GM12872 (cell line): ENCODE results near the gene NLRC5.

Experiments
- TF ChIP-seq, protein P1 (sequence below): IDR thresholded peaks from 3 replicates; pipeline ENCODE4 v1.5.1; 2011; ENCODE audit warnings: low read depth, mild to moderate bottlenecking, low read length, moderate library complexity; ENCODE audit not compliant: insufficient read depth

NLRC5 gene

DNA sequence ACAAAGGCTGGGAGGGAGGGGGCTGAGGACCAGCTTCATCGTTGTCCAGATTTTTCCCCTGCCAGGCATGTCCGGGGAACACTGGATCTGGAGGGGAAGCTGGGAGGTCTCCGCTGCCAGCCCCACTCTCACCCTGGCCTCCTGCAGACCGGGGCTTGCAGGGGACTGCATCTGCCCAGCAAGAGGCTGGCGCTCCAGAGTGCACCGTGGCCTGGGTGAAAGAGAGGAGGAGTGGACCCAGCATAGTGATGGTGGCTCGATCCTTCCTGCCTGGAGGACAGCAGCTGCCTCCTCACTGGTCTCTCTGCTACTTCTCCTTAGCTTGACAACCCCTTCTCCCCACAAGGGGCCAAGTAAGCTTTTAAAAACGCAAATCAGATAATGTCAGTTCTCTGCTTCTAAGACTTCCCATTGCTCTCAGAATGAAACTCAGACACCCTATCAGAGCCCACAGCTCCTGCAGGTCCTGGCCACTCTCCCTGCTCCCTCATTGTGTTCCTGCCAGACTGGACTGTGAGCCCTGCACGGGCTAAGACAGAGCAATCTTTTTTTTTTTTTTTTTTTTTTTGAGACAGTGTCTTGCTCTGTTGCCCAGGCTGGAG is 118.1 kb downstream of the NLRC5 start:
- TF ChIP-seq, protein P1, sequence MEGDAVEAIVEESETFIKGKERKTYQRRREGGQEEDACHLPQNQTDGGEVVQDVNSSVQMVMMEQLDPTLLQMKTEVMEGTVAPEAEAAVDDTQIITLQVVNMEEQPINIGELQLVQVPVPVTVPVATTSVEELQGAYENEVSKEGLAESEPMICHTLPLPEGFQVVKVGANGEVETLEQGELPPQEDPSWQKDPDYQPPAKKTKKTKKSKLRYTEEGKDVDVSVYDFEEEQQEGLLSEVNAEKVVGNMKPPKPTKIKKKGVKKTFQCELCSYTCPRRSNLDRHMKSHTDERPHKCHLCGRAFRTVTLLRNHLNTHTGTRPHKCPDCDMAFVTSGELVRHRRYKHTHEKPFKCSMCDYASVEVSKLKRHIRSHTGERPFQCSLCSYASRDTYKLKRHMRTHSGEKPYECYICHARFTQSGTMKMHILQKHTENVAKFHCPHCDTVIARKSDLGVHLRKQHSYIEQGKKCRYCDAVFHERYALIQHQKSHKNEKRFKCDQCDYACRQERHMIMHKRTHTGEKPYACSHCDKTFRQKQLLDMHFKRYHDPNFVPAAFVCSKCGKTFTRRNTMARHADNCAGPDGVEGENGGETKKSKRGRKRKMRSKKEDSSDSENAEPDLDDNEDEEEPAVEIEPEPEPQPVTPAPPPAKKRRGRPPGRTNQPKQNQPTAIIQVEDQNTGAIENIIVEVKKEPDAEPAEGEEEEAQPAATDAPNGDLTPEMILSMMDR: no peak

DNA sequence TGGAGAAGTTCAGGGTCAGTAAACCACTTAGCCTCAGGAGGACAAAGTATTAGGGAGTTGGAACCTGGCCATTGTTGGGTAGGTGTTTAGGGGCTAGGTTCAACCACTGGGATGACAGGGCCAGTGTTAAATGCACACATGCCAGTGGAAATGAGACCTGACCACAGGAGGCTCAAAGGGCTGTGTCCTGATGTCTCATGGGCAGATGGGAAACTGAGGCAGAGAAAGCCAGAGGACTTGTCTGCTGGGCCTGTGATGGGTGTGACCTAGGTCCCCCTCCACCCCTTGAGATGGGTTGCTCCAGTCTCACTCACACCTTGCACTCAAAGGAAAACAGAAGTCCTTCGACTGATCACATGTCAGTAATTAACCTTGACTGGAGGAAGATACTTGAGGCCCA is 119.1 kb downstream of the NLRC5 start:
- TF ChIP-seq, protein P1: no peak

DNA sequence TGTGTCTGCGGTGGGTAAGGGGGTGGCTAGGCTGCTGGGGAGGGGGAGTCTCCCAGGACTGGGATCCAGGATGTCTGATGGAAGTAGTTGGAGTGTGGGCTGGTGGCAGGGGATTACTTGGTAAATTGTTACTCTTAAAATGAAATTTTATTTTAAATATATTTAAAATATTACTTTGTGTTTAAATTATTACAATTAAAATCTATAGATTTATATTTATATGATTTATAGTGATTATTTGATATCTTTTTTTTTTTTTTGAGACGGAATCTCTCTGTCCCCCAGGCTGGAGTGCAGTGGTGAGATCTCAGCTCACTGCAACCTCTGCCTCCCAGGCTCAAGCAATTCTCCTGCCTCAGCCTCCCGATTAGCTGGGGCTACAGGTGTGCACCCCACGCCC is 121.6 kb downstream of the NLRC5 start:
- TF ChIP-seq, protein P1: no peak

DNA sequence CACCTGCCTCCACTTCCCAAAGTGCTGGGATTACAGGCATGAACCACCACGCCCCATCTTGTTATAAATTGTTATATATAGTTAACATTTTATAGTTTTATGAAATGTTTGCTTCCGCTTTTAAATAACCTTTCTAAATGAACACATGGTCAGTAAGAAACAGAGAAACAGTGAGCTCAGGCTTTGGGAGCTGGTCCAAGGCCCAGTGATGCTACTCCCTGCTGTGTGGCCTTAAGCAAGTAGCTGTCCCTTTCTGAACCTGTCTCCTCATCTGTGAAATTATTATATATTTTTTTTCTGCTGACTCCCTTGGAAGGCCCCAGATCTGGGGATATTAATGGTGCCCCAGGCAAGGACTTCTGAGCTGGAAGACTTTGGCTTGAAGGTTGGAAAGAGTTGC is 122.1 kb downstream of the NLRC5 start:
- TF ChIP-seq, protein P1: no peak

DNA sequence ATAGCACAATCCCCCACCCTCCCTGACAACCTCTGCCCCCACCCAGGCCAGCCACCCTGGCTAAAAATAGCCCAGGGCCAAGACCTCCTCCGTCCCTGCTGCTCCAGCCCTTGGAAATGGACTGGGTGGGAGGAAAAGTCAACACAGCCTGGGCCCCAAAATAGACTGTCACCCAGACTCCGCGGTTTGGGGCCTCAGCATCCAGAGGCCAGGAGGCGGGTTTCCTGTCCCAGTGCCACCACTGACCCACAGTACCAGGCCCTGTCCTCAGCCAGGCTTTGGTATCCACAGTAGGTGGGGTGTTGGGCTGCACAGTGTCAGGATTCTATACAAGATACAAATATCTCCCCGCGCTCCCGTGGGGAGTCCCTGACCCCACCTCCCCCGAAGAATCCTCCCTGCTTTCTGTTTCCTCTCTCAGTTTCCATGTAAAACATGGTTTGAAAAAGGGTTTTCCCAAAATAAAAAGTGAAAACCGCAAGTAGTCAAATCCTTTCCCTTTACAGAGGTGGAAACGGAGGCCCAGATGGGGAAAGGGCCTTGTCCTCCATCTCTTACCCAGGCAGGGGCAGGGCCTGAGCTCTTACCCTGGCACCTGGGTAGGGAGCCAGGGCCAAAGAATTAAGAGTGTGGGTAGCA is 123.2 kb downstream of the NLRC5 start:
- TF ChIP-seq, protein P1: no peak

DNA sequence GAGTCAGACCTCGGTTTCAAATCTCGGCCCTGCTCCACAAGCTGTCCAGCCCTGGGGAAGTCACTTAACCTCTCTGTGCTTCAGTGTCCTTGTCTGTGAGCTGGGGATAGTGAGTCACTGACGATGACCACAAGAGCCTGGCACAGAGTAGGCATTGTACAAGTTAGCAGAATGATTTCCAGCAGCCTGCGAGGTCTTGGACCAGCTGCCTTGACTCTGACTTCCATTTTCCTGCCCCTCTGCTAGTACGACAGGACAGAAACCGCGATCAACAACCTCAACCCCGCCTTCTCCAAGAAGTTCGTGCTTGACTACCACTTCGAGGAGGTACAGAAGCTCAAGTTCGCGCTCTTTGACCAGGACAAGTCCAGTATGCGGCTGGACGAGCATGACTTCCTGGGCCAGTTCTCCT is 123.7 kb downstream of the NLRC5 start:
- TF ChIP-seq, protein P1: no peak

DNA sequence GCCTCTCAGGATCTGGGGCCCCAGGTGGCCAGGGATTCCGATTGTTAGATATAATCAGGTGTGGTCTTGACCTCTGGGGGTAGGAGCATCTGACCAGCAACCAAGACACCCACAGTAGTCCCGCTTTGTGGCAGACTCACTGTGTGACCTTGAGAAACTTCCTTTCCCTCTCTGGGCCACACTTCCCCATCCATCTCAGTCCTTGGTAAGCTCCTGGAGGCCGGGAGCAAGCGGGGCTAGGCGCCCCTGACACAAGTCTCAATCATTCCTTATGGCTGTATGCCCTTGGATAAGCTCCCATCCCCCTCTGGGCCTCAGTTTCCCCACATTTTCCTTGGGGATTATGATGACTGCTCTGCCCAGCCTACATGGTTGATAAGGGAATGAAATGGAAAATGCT is 124.3 kb downstream of the NLRC5 start:
- TF ChIP-seq, protein P1: no peak
